HCT116 (cell line): ENCODE data around the gene CACNA1G. TPM values are rescaled to one million over a fixed set of nuclear protein-coding genes. Genes with fewer than 3 reads are reported as not detected.

ENCODE experiments used
- ATAC-seq: fragments of 200-7000 bp; cut with Tn5 transposase; 2 replicates; pipeline ENCODE4 v1.9.1; 2020; ENCODE audit warnings: mild to moderate bottlenecking, moderate library complexity
- BruUV-seq: library from RNA; stranded (reverse); fragments of 400-500 nt; replicated peaks from 2 replicates; lab custom pipeline; 2021; lab: Mats Ljungman, UMichigan
- CTCF ChIA-PET: fragments of 300-600 bp; sonication (Branson Sonifier 250); formaldehyde crosslinking; loops from one replicate; lab custom pipeline; 2021; ENCODE audit warnings: antibody characterized with exemption; lab: Charles Lee
- POLR2A ChIA-PET: fragments of 300-600, 350-600 bp; sonication (Branson Sonifier 250); formaldehyde crosslinking; loops from one replicate; lab custom pipeline; 2021; ENCODE audit warnings: antibody characterized with exemption; lab: Charles Lee
- RAD21 ChIA-PET, 2 experiments: fragments of 300-600 bp; sonication (Branson Sonifier 250); formaldehyde crosslinking; loops; one replicate each; lab custom pipeline; 2023; ENCODE audit warnings: low total read pairs in 2 of 2; ENCODE audit not compliant: uncharacterized antibody in 2 of 2, unreplicated experiment in 2 of 2, low non-redundant PET in 1 of 2; lab: Charles Lee
- DNase-seq: peaks from one replicate; pipeline ENCODE4 v3.0.0-alpha.2; 2010; ENCODE audit warnings: low read depth, low spot score
- H2AFZ ChIP-seq: fragments of 200-600 bp; shearing (Covaris generic), sonication (generic); 2 replicates; pipeline ENCODE4 v1.6.1; 2017; ENCODE audit warnings: low read depth, mixed run types, mixed read lengths, antibody characterized with exemption, low read length; ENCODE audit not compliant: poor library complexity, severe bottlenecking
- H3K27ac ChIP-seq: 2 replicates; pipeline ENCODE4 v1.5.1; 2012; ENCODE audit warnings: low read depth, low read length
- H3K27me3 ChIP-seq: fragments of 200-600 bp; sonication (generic); 2 replicates; pipeline ENCODE4 v1.6.1; 2016; ENCODE audit warnings: mixed run types, low read length, mixed read lengths; ENCODE audit not compliant: insufficient read depth
- H3K36me3 ChIP-seq, 2 experiments: fragments of 200-500 bp in 1 of 2; fragments of 200-600 bp in 1 of 2; sonication (Bioruptor generic) in 1 of 2; sonication (generic) in 1 of 2; 2 replicates each; pipeline versions ENCODE4 v1.5.1 to v1.6.1; 2014 to 2016; ENCODE audit warnings: low read length in 2 of 2, inconsistent platforms in 1 of 2, mixed read lengths in 1 of 2, mixed run types in 1 of 2; ENCODE audit not compliant: insufficient read depth in 2 of 2, control insufficient read depth in 1 of 2
- H3K4me1 ChIP-seq, 2 experiments: fragments of 200-600 bp in 1 of 2; sonication (generic) in 1 of 2; 2 replicates each; pipeline versions ENCODE4 v1.5.1 to v1.6.1; 2012 to 2017; ENCODE audit warnings: low read length in 2 of 2, inconsistent platforms in 1 of 2, mild to moderate bottlenecking in 1 of 2, mixed read lengths in 1 of 2, mixed run types in 1 of 2, moderate library complexity in 1 of 2; ENCODE audit not compliant: insufficient read depth in 2 of 2, control insufficient read depth in 1 of 2
- H3K4me2 ChIP-seq: fragments of 200-600 bp; sonication (generic); 2 replicates; pipeline ENCODE4 v1.6.1; 2017; ENCODE audit warnings: mixed run types, low read length, mixed read lengths
- H3K4me3 ChIP-seq, 2 experiments: fragments of 200-600 bp in 1 of 2; sonication (generic) in 1 of 2; replicated peaks in 1 of 2; 2 replicates each; pipeline ENCODE4 v1.5.1; 2011 to 2016; ENCODE audit warnings: low read length in 2 of 2, control low read depth in 1 of 2, low read depth in 1 of 2, mild to moderate bottlenecking in 1 of 2, mixed read lengths in 1 of 2, mixed run types in 1 of 2
- H3K79me2 ChIP-seq: fragments of 200-600 bp; sonication (generic); 2 replicates; pipeline ENCODE4 v1.6.1; 2017; ENCODE audit warnings: mild to moderate bottlenecking, mixed run types, low read length, moderate library complexity, mixed read lengths; ENCODE audit not compliant: insufficient read depth
- H3K9ac ChIP-seq: fragments of 200-600 bp; sonication (generic); 2 replicates; pipeline ENCODE4 v1.6.1; 2016; ENCODE audit warnings: low read length, mixed read lengths
- H3K9me2 ChIP-seq: fragments of 200-600 bp; sonication (generic), shearing (Covaris generic); 2 replicates; pipeline ENCODE4 v1.6.1; 2017; ENCODE audit warnings: mixed run types, mild to moderate bottlenecking, moderate library complexity; ENCODE audit not compliant: insufficient read depth
- H3K9me3 ChIP-seq, 2 experiments: fragments of 200-500 bp in 1 of 2; fragments of 200-600 bp in 1 of 2; sonication (Bioruptor generic) in 1 of 2; sonication (generic) in 1 of 2; 2 replicates each; pipeline ENCODE4 v1.6.1; 2014 to 2017; ENCODE audit warnings: low read length in 2 of 2, mixed read lengths in 2 of 2, inconsistent platforms in 1 of 2, low read depth in 1 of 2, mild to moderate bottlenecking in 1 of 2, mixed run types in 1 of 2, moderate library complexity in 1 of 2; ENCODE audit not compliant: control insufficient read depth in 1 of 2, insufficient read depth in 1 of 2
- H4K20me1 ChIP-seq: fragments of 200-600 bp; sonication (generic), shearing (Covaris generic); 2 replicates; pipeline ENCODE4 v1.6.1; 2017; ENCODE audit warnings: mixed run types, mild to moderate bottlenecking, moderate library complexity; ENCODE audit not compliant: insufficient read depth
- FOSL1 ChIP-seq: IDR thresholded peaks from 2 replicates; pipeline ENCODE4 v1.6.1; 2012; ENCODE audit warnings: low read depth
- JUND ChIP-seq: IDR thresholded peaks from 2 replicates; pipeline ENCODE4 v1.6.1; 2012
- RAD21 ChIP-seq: IDR thresholded peaks from 2 replicates; pipeline ENCODE4 v1.6.1; 2012; ENCODE audit warnings: low read depth, mild to moderate bottlenecking
- SRF ChIP-seq: IDR thresholded peaks from 2 replicates; pipeline ENCODE4 v1.6.1; 2012; ENCODE audit warnings: low read depth
- YY1 ChIP-seq: IDR thresholded peaks from 2 replicates; pipeline ENCODE4 v1.6.1; 2011; ENCODE audit warnings: low read length, low read depth, moderate library complexity, mild to moderate bottlenecking; ENCODE audit not compliant: insufficient replicate concordance; ENCODE audit errors: extremely low read depth
- intact Hi-C: fragments of 100-400 bp; cut with micrococcal nuclease; formaldehyde crosslinking; loops from 2 replicates; pipeline ENCODE4 v1.10.0; 2022
- total RNA-seq: library from RNA; stranded (reverse); gene quantifications from one replicate; pipeline ENCODE4 v1.2.1, GENCODE V29; 2021; ENCODE audit not compliant: unreplicated experiment
- TF ChIP-seq, protein P1 (sequence below), 3 experiments: fragments of 200-600 bp in 1 of 3; sonication (generic) in 1 of 3; IDR thresholded peaks in 2 of 3; conservative IDR thresholded peaks in 1 of 3; 2 replicates each; pipeline ENCODE4 v1.5.1; 2012 to 2017; ENCODE audit warnings: low read depth in 2 of 3, low read length in 2 of 3, antibody characterized with exemption in 1 of 3, borderline replicate concordance in 1 of 3, control low read depth in 1 of 3, mild to moderate bottlenecking in 1 of 3, mixed read lengths in 1 of 3, mixed run types in 1 of 3, moderate library complexity in 1 of 3; ENCODE audit not compliant: insufficient read depth in 1 of 3
- TF ChIP-seq, protein P2 (sequence below): IDR thresholded peaks from 2 replicates; pipeline ENCODE4 v1.6.1; 2012; ENCODE audit warnings: low read depth
- TF ChIP-seq, protein P3 (sequence below): IDR thresholded peaks from 2 replicates; pipeline ENCODE4 v1.6.1; 2011; ENCODE audit warnings: mild to moderate bottlenecking, low read length, moderate library complexity; ENCODE audit not compliant: insufficient replicate concordance; ENCODE audit errors: extremely low read depth

Gene CACNA1G
- total RNA-seq, 1 experiment from 2014 or later, result 3.4 TPM

DNA sequence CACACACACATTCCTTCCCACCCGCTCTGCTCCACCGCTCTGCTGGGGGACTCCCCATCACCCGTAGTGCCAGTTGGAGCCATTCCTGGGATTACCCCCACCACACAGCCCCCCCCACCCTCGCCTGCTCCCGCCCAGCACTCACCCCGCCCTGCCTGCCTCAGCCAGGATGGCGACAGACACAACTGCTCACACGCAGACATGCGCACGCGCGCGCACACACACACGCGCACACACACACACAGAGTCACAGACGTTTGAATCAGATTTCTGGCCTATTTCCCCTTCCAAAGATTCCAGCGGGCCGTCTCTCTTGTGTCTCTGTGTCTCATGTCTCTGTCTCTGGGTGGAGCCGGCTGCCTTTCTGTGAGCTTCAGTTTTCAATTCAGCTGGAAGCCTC is 4.4 kb downstream of the CACNA1G start:
- no peak overlapping the region for H3K4me3 ChIP-seq
- no peaks in the 10 kb centered on the region for H3K9me2 ChIP-seq
- RAD21 ChIA-PET, result no interaction called here
- no peak for DNase-seq
- TF ChIP-seq, protein P1, sequence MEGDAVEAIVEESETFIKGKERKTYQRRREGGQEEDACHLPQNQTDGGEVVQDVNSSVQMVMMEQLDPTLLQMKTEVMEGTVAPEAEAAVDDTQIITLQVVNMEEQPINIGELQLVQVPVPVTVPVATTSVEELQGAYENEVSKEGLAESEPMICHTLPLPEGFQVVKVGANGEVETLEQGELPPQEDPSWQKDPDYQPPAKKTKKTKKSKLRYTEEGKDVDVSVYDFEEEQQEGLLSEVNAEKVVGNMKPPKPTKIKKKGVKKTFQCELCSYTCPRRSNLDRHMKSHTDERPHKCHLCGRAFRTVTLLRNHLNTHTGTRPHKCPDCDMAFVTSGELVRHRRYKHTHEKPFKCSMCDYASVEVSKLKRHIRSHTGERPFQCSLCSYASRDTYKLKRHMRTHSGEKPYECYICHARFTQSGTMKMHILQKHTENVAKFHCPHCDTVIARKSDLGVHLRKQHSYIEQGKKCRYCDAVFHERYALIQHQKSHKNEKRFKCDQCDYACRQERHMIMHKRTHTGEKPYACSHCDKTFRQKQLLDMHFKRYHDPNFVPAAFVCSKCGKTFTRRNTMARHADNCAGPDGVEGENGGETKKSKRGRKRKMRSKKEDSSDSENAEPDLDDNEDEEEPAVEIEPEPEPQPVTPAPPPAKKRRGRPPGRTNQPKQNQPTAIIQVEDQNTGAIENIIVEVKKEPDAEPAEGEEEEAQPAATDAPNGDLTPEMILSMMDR (IDR thresholded peaks at IDR 0.05 in 2 of 3, conservative IDR thresholded peaks at IDR 0.05 in 1 of 3; ENCODE audit: borderline replicate concordance in 1 of 3, insufficient read depth in 1 of 3, low read depth in 2 of 3, low read length in 2 of 3), result no peak
- no peak for TF ChIP-seq JUND
- no peaks in the 10 kb centered on the region for H4K20me1 ChIP-seq
- H2AFZ ChIP-seq, result no peak overlapping the region
- peaks cover 2 to 13% of the 10 kb centered on the region in 2 experiments; a peak in 3 of 4 replicates for H3K4me1 ChIP-seq
- no peaks in the 10 kb centered on the region for H3K36me3 ChIP-seq
- CTCF ChIA-PET, result no interaction called here
- H3K79me2 ChIP-seq, result no peaks in the 10 kb centered on the region
- no peak for ATAC-seq
- H3K27me3 ChIP-seq, result no peaks in the 10 kb centered on the region
- H3K4me2 ChIP-seq, result no peak overlapping the region
- BruUV-seq, result no TSS peak
- POLR2A ChIA-PET, result no interaction called here
- H3K27ac ChIP-seq, result no peak overlapping the region
- no peaks in the 10 kb centered on the region for H3K9me3 ChIP-seq
- intact Hi-C loops, result no loop called here
- no peak overlapping the region for H3K9ac ChIP-seq

DNA sequence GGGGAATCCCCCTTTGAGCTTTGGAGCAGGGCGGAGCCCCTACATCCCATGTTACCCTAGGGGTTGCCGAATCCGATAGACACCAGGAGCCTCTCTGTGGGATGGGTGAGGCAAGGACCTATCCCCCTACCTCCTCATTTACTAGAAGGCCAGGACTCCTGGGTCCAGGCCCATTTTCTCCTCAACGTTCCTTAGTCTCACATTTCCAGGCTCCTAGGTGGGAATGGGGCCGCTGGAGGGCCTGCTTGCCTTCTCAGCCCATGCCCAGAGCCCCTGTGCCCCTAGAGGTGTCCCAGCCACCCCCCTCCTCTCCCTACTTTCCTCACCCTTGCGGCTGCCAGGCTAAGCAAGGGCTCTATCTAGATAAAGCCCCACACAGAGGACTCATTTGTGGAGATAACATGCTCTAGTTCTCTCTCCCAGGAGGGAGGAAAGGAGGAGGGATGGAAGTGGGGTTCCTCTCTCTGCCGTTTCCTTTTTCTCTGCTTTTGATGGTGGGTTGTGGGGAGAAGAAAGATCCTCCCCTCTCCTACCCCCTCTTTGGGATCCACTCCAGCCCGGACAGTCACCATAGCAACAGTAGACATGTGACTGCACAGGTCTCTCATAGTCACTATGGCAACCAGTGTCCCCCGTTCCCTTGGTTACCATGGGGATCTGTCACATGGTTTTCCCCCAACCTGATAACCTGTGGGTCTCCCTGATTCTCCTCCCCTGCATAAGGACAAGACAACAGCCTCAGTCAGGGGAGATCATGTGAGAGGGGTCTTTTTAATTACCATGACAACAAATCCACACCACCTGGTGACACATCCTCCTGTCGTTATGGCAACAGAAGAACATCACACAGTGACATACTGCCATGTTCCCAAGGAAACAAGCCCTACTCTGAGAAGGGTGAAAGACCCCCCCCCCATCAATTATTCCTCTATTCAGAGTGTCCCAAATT is 5.2 kb downstream of the CACNA1G start:
- intact Hi-C loops, result no loop called here
- H3K9me2 ChIP-seq, result no peaks in the 10 kb centered on the region
- no peak for ATAC-seq
- no peaks in the 10 kb centered on the region for H3K27me3 ChIP-seq
- no peak for DNase-seq
- no peaks in the 10 kb centered on the region for H3K9me3 ChIP-seq
- POLR2A ChIA-PET, result no interaction called here
- H3K9ac ChIP-seq, result no peak overlapping the region
- no peaks in the 10 kb centered on the region for H3K79me2 ChIP-seq
- no peaks in the 10 kb centered on the region for H3K36me3 ChIP-seq
- H3K4me3 ChIP-seq, result no peak overlapping the region
- no peak overlapping the region for H2AFZ ChIP-seq
- no TSS peak for BruUV-seq
- TF ChIP-seq, protein P2, sequence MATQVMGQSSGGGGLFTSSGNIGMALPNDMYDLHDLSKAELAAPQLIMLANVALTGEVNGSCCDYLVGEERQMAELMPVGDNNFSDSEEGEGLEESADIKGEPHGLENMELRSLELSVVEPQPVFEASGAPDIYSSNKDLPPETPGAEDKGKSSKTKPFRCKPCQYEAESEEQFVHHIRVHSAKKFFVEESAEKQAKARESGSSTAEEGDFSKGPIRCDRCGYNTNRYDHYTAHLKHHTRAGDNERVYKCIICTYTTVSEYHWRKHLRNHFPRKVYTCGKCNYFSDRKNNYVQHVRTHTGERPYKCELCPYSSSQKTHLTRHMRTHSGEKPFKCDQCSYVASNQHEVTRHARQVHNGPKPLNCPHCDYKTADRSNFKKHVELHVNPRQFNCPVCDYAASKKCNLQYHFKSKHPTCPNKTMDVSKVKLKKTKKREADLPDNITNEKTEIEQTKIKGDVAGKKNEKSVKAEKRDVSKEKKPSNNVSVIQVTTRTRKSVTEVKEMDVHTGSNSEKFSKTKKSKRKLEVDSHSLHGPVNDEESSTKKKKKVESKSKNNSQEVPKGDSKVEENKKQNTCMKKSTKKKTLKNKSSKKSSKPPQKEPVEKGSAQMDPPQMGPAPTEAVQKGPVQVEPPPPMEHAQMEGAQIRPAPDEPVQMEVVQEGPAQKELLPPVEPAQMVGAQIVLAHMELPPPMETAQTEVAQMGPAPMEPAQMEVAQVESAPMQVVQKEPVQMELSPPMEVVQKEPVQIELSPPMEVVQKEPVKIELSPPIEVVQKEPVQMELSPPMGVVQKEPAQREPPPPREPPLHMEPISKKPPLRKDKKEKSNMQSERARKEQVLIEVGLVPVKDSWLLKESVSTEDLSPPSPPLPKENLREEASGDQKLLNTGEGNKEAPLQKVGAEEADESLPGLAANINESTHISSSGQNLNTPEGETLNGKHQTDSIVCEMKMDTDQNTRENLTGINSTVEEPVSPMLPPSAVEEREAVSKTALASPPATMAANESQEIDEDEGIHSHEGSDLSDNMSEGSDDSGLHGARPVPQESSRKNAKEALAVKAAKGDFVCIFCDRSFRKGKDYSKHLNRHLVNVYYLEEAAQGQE, result no peak
- no peak for TF ChIP-seq SRF
- no peak for TF ChIP-seq JUND
- TF ChIP-seq, protein P3, sequence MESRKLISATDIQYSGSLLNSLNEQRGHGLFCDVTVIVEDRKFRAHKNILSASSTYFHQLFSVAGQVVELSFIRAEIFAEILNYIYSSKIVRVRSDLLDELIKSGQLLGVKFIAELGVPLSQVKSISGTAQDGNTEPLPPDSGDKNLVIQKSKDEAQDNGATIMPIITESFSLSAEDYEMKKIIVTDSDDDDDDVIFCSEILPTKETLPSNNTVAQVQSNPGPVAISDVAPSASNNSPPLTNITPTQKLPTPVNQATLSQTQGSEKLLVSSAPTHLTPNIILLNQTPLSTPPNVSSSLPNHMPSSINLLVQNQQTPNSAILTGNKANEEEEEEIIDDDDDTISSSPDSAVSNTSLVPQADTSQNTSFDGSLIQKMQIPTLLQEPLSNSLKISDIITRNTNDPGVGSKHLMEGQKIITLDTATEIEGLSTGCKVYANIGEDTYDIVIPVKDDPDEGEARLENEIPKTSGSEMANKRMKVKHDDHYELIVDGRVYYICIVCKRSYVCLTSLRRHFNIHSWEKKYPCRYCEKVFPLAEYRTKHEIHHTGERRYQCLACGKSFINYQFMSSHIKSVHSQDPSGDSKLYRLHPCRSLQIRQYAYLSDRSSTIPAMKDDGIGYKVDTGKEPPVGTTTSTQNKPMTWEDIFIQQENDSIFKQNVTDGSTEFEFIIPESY, result no peak
- TF ChIP-seq RAD21, result no peak
- no peak for TF ChIP-seq FOSL1
- TF ChIP-seq YY1, result no peak
- no peak overlapping the region for H3K27ac ChIP-seq
- no peak overlapping the region for H3K4me2 ChIP-seq
- CTCF ChIA-PET, result no interaction called here
- H3K4me1 ChIP-seq, result peaks cover 0 to 6% of the 10 kb centered on the region in 2 experiments; a peak in 1 of 4 replicates
- RAD21 ChIA-PET, result no interaction called here
- no peaks in the 10 kb centered on the region for H4K20me1 ChIP-seq
